22Rv1 (cell line): ENCODE data around the gene NOP56.

Source experiments
- H3K27ac ChIP-seq: fragments of 450-650 bp; 2 replicates; pipeline ENCODE4 v1.5.1; 2017
- ZFX ChIP-seq: fragments of 450-650 bp; IDR thresholded peaks from 2 replicates; pipeline ENCODE4 v1.6.1; 2017; ENCODE audit warnings: antibody characterized with exemption, borderline replicate concordance
- TF ChIP-seq, protein P1 (sequence below): fragments of 450-650 bp; IDR thresholded peaks from 2 replicates; pipeline ENCODE4 v1.5.1; 2017; ENCODE audit warnings: mild to moderate bottlenecking

The NOP56 gene

DNA sequence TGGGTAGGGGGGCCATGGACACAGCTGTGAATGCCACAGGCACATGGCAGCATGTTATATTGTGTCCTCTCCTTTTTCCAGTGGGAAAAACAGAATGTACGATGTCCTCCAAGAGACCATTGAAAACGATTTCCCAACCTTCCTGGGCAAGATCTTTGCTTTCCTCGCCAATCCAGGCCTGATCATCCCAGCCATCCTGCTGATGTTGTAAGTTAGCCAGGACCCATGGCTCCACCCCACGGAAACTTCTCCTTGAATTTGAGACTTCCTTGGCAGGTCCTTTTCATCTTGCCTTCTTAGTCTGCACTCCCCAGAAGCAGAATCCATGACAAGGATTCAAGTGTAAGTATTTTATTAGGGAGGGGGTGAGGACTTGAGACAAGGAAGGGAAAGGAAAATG, 28.2 kb upstream of the NOP56 start:
- TF ChIP-seq ZFX: no peak
- TF ChIP-seq, protein P1, sequence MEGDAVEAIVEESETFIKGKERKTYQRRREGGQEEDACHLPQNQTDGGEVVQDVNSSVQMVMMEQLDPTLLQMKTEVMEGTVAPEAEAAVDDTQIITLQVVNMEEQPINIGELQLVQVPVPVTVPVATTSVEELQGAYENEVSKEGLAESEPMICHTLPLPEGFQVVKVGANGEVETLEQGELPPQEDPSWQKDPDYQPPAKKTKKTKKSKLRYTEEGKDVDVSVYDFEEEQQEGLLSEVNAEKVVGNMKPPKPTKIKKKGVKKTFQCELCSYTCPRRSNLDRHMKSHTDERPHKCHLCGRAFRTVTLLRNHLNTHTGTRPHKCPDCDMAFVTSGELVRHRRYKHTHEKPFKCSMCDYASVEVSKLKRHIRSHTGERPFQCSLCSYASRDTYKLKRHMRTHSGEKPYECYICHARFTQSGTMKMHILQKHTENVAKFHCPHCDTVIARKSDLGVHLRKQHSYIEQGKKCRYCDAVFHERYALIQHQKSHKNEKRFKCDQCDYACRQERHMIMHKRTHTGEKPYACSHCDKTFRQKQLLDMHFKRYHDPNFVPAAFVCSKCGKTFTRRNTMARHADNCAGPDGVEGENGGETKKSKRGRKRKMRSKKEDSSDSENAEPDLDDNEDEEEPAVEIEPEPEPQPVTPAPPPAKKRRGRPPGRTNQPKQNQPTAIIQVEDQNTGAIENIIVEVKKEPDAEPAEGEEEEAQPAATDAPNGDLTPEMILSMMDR: no peak
- H3K27ac ChIP-seq: no peak overlapping the region

DNA sequence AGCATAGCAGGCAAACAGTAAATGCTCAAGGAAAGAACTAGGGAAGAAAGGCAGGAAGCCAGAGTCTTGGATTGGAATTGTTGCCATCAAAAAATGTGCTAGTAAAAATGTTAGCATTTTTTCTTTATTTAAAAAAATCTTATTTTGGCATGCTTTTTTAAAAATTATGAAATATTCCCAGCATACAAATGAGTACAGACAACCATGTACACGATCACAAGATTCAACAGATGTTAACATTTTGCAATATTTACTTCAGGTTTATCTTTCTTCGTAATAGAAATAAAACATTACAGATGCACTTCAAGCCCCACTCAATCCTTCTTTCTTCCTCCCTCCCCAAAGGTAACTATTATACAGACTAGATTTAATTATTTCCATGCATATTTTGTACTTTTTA, 27.4 kb upstream of the NOP56 start:
- H3K27ac ChIP-seq: no peak overlapping the region
- TF ChIP-seq, protein P1: no peak
- TF ChIP-seq ZFX: no peak

DNA sequence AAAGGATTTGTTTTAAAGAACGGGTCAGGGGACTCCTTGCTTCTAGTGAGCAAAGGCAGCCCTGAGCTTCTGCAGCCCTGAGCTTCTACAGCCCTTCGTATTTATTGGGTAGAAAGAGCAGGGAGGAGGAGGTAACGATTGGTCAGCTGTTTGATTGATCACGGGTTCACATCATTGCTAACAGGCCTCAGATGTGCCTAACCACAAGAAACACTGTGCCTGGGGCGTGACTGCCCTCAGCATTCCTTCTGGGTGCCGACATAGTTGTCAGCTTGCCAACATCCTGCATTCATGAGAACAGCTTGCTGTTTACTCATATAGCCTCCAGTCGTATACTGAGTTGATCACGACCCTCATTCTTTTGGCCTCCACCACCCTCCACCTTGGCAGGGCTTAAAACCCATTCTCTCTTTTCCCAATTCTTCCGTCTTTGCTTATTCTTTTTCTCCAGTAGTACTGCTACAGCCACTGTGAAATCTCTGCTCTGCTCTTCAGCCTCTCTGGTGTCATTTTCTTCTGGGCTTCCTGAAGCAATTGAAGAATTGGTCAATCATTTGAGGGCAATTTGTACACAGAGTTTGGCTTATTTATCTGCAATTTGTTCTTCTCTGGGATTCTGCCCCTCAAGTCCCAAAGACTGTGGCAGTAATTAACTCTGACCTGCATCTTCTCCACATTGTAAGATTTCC, 25.4 kb upstream of the NOP56 start:
- no peak overlapping the region for H3K27ac ChIP-seq
- no peak for TF ChIP-seq ZFX
- TF ChIP-seq, protein P1: no peak

DNA sequence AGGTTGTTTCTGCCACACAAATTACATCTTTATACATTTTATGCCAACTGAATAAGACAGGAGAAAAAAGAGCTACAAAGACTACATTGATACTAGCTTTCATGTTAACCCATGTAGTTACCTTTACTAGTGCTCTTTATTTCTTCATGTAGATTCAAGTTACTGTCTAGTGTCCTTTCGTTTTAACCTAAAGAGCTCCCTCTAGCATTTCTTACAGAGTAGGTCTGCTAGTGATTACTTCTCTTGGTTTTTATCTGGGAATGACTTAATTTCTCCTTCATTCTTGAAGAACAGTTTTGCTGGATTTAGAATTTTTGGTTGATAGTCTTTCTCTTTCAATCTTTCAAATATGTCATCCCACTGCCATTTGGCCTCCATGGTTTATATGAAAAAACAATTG, 21.2 kb upstream of the NOP56 start:
- no peak overlapping the region for H3K27ac ChIP-seq
- TF ChIP-seq ZFX: no peak
- TF ChIP-seq, protein P1: 0 out of 2 replicates have a peak, but pooled peaks have one; percentile 6

DNA sequence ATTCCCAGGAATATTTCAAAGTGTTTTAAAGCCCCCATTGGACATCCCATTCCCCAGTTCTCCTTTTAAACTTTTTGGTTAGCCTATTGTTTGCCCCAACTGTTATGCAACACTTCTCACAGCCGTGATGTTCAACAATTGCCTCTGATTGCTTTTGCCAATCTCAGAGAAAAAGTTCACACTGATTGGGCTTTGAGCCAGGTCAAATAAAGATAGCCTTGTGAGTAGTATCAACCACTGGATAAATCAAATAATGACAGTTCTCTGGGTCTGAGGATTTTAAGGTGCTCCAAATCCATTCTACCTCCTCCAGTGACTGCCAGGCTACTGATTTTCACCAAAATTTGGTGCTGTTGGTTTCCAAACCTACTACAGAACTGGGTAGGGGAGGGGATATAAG, 19.1 kb upstream of the NOP56 start:
- H3K27ac ChIP-seq: no peak overlapping the region
- TF ChIP-seq ZFX: no peak
- TF ChIP-seq, protein P1: no peak

DNA sequence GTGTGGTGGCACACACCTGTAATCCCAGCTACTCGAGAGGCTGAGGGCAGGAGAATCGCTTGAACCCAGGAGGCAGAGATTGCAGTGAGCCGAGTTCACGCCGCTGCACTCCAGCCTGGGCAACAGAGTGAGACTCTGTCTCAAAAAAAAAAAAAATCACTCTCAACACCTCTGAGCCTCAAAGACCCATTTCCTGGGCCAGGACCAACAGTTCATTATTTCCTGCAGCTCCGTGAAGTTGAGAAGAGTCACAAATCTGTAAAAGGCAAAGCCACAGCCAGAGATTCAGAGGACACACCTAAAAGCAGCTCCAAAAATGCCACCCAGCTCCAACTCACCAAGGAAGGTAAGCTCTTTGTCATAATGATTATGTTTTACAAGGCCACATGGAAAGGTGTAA, 15.2 kb upstream of the NOP56 start:
- no peak for TF ChIP-seq ZFX
- TF ChIP-seq, protein P1: no peak
- H3K27ac ChIP-seq: no peak overlapping the region

DNA sequence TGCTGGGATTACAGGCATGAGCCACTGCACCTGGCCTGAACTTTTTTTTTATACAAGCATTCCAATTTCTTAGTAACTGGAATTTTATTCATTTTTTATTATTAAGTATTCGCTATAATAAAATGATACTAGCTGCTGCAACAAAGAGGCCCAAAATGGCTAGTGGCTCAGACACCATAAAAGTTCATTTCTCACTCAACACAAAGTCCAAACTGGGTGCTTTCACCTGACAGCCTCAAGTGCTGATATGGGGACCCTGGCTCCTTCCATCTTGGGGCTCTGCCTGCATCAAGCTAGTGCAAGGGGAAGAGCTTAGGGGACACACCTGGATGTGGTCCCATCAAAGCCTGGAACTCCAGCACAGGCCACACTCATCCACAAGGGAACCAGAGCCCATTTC, 12.2 kb upstream of the NOP56 start:
- H3K27ac ChIP-seq: no peak overlapping the region
- TF ChIP-seq, protein P1: no peak
- TF ChIP-seq ZFX: no peak
